K562 (cell line): Measurements from ENCODE around the gene CTNNBL1. TPM values are rescaled to one million over a fixed set of nuclear protein-coding genes. Genes with fewer than 3 reads are reported as not detected.

Source experiments
- ATAC-seq: fragments of 200-7000 bp; cut with Tn5 transposase; 3 replicates; pipeline ENCODE4 v1.9.1; 2020; ENCODE audit warnings: moderate library complexity
- BruUV-seq: library from RNA; stranded (reverse); fragments of 400-500 nt; replicated peaks from 2 replicates; lab custom pipeline; 2021; lab: Mats Ljungman, UMichigan
- CTCF ChIA-PET: fragments of 300-600 bp; formaldehyde crosslinking; extraction: SDS; loops from one replicate; lab custom pipeline; 2021; ENCODE audit warnings: low intra/inter-chr PET ratio; lab: Yijun Ruan, JAX
- POLR2A ChIA-PET: fragments of 300-600, 350-650 bp; sonication (Branson Sonifier 250); formaldehyde crosslinking; extraction: SDS; loops from one replicate; lab custom pipeline; 2021; ENCODE audit warnings: antibody characterized with exemption, inconsistent platforms; lab: Yijun Ruan, JAX
- DNase-seq, 4 experiments: peaks; one replicate each; pipeline versions ENCODE4 v3.0.0 to v3.0.0-alpha.2; 2011 to 2018; ENCODE audit warnings: low spot score in 3 of 4, mixed read lengths in 3 of 4; ENCODE audit errors: extremely low read depth in 1 of 4
- FAIRE-seq: peaks from 2 replicates; lab custom pipeline; 2011; peaks lifted over from hg19 to GRCh38; lab: Jason Lieb, UNC
- H2AFZ ChIP-seq: 2 replicates; pipeline ENCODE4 v1.6.0; 2011; ENCODE audit warnings: low read depth, low read length, control low read depth, inconsistent platforms
- H3K27ac ChIP-seq: fragments of 200-600 bp; 3 replicates; pipeline ENCODE4 v1.8.0; 2011; ENCODE audit warnings: low read depth, mild to moderate bottlenecking, control low read depth, inconsistent platforms, low read length, moderate library complexity, mixed read lengths; ENCODE audit errors: extremely low read depth
- H3K27me3 ChIP-seq, 2 experiments: fragments of 300-600 bp in 1 of 2; 2 replicates in 1 of 2; 3 replicates in 1 of 2; pipeline versions ENCODE4 v1.6.0 to v1.8.0; 2011; ENCODE audit warnings: inconsistent platforms in 2 of 2, low read length in 2 of 2, mild to moderate bottlenecking in 1 of 2, mixed read lengths in 1 of 2, moderate library complexity in 1 of 2; ENCODE audit not compliant: control insufficient read depth in 2 of 2, insufficient read depth in 2 of 2
- H3K36me3 ChIP-seq: fragments of 300-600 bp; 3 replicates; pipeline ENCODE4 v1.8.0; 2011; ENCODE audit warnings: mild to moderate bottlenecking, low read length, inconsistent platforms; ENCODE audit not compliant: control insufficient read depth, insufficient read depth
- H3K4me1 ChIP-seq, 2 experiments: fragments of 200-600 bp in 1 of 2; replicated peaks in 1 of 2; 2 replicates in 1 of 2; 3 replicates in 1 of 2; pipeline versions ENCODE4 v1.5.1 to v1.8.0; 2011; ENCODE audit warnings: inconsistent platforms in 2 of 2, low read length in 2 of 2, mild to moderate bottlenecking in 1 of 2, mixed read lengths in 1 of 2, moderate library complexity in 1 of 2; ENCODE audit not compliant: control insufficient read depth in 2 of 2, insufficient read depth in 2 of 2
- H3K4me2 ChIP-seq: 2 replicates; pipeline ENCODE4 v1.6.1; 2011; ENCODE audit warnings: low read length, control low read depth, inconsistent platforms, mixed read lengths; ENCODE audit not compliant: insufficient read depth
- H3K4me3 ChIP-seq: fragments of 200-600 bp; sonication (generic), shearing (Covaris generic); 2 replicates; pipeline ENCODE4 v1.5.1; 2016; ENCODE audit warnings: control low read depth, inconsistent platforms
- H3K79me2 ChIP-seq: fragments of 200-600 bp; 3 replicates; pipeline ENCODE4 v1.8.0; 2011; ENCODE audit warnings: low read length, inconsistent platforms; ENCODE audit not compliant: control insufficient read depth, insufficient read depth
- H3K9ac ChIP-seq, 2 experiments: 2 replicates each; pipeline versions ENCODE4 v1.6.0 to v1.6.1; 2011; ENCODE audit warnings: low read depth in 2 of 2, low read length in 2 of 2, control low read depth in 1 of 2, inconsistent platforms in 1 of 2, mild to moderate bottlenecking in 1 of 2, mixed read lengths in 1 of 2; ENCODE audit not compliant: insufficient read depth in 1 of 2
- H3K9me1 ChIP-seq: one replicate; pipeline ENCODE4 v1.6.0; 2011; ENCODE audit warnings: inconsistent platforms, mild to moderate bottlenecking, low read length, moderate library complexity; ENCODE audit not compliant: control insufficient read depth, insufficient read depth
- H3K9me3 ChIP-seq: replicated peaks from 2 replicates; pipeline ENCODE4 v1.5.1; 2011; ENCODE audit warnings: low read depth, low read length, inconsistent platforms; ENCODE audit not compliant: control insufficient read depth, insufficient read depth
- H4K20me1 ChIP-seq: replicated peaks from 2 replicates; pipeline ENCODE4 v1.6.1; 2011; ENCODE audit warnings: low read length, inconsistent platforms, mixed read lengths; ENCODE audit not compliant: control insufficient read depth, insufficient read depth
- ARID1B ChIP-seq: fragments of 450-650 bp; IDR thresholded peaks from 2 replicates; pipeline ENCODE4 v1.6.1; 2016; ENCODE audit warnings: antibody characterized with exemption, mild to moderate bottlenecking, inconsistent platforms
- BMI1 ChIP-seq: fragments of 150-350 bp; IDR thresholded peaks from 2 replicates; pipeline ENCODE4 v1.6.1; 2014; ENCODE audit warnings: low read length
- HNRNPK ChIP-seq: fragments of 200-400 bp; formaldehyde crosslinking; IDR thresholded peaks from one replicate; pipeline ENCODE4 v1.6.1; 2018; ENCODE audit warnings: mild to moderate bottlenecking, low read depth, low read length; ENCODE audit not compliant: poor library complexity, severe bottlenecking
- HOXB6 ChIP-seq: fragments of 250-450 bp; sonication (Bioruptor Pico); IDR thresholded peaks from 2 replicates; pipeline ENCODE4 v1.5.1; 2022; ENCODE audit warnings: mild to moderate bottlenecking, borderline replicate concordance
- JUN ChIP-seq, 2 experiments: sonication (generic) in 1 of 2; formaldehyde crosslinking in 1 of 2; IDR thresholded peaks; 2 replicates each; pipeline versions ENCODE4 v1.6.1 to v1.8.0; 2012 to 2022; ENCODE audit warnings: borderline replicate concordance in 2 of 2, mild to moderate bottlenecking in 2 of 2, improper control_type of control experiment in 1 of 2, low read depth in 1 of 2, low read length in 1 of 2, missing genetic modification reagents in 1 of 2
- NFRKB ChIP-seq: fragments of 450-650 bp; IDR thresholded peaks from 2 replicates; pipeline ENCODE4 v1.6.1; 2016; ENCODE audit warnings: low read depth
- POLR3A ChIP-seq: IDR thresholded peaks from 2 replicates; pipeline ENCODE4 v1.6.1; 2011; ENCODE audit warnings: borderline replicate concordance, mild to moderate bottlenecking, moderate library complexity; ENCODE audit not compliant: insufficient read length, insufficient read depth; ENCODE audit errors: extremely low read depth
- RBM17 ChIP-seq: fragments of 200-400 bp; formaldehyde crosslinking; IDR thresholded peaks from 2 replicates; pipeline ENCODE4 v1.6.1; 2017; ENCODE audit warnings: low read depth, mild to moderate bottlenecking, low read length, borderline replicate concordance
- TAL1 ChIP-seq: fragments of 450-650 bp; IDR thresholded peaks from 2 replicates; pipeline ENCODE4 v1.6.1; 2016; ENCODE audit warnings: mild to moderate bottlenecking
- U2AF1 ChIP-seq: fragments of 200-400 bp; formaldehyde crosslinking; optimal IDR thresholded peaks from 2 replicates; pipeline ENCODE3; 2017; ENCODE audit warnings: mild to moderate bottlenecking, low read depth, low read length, moderate library complexity
- ZKSCAN1 ChIP-seq: fragments of 150-350 bp; IDR thresholded peaks from 2 replicates; pipeline ENCODE4 v1.6.1; 2016; ENCODE audit warnings: low read depth, low read length
- ZNF282 ChIP-seq: sonication (generic); formaldehyde crosslinking; IDR thresholded peaks from 2 replicates; pipeline ENCODE4 v1.8.1; 2023; ENCODE audit warnings: missing genetic modification reagents
- ZNF699 ChIP-seq: fragments of 250-450 bp; sonication (Bioruptor Pico); IDR thresholded peaks from 2 replicates; pipeline ENCODE4 v1.8.0; 2021; ENCODE audit warnings: mild to moderate bottlenecking, moderate library complexity; ENCODE audit not compliant: insufficient replicate concordance
- WGBS: fragments of 100-300 bp; shearing (Covaris generic); methylation state at CpG from one replicate; pipeline ENCODE4 v1.1.6; 2016; ENCODE audit warnings: low coverage, mixed read lengths; ENCODE audit not compliant: insufficient coverage; ENCODE audit errors: missing lambda C conversion rate; 5-methylcytosine and 5-hydroxymethylcytosine counted together
- in situ Hi-C: fragments of 300-500 bp; cut with MboI; formaldehyde crosslinking; loops from 4 replicates; pipeline ENCODE4 v1.15.0; 2018; ENCODE audit warnings: inconsistent platforms, mixed read lengths
- intact Hi-C: fragments of 100-400 bp; cut with micrococcal nuclease; formaldehyde crosslinking; loops from 2 replicates; pipeline ENCODE4 v1.14.2; 2022
- polyA plus RNA-seq, 8 experiments: library from polyadenylated mRNA; depleted of rRNA in 4 of 8; stranded (reverse) in 5 of 8; unstranded in 3 of 8; fragments of >200 nt; fragmentation: Nextera tagmentation in 2 of 8; fragmentation: Illumina TruSeq in 1 of 8; extraction: Ambion mirVana in 2 of 8; extraction: Trizol in 1 of 8; gene quantifications; 2 replicates each; pipeline versions ENCODE4 v1.2.1 to v1.2.3, GENCODE V29; 2011 to 2014; ENCODE audit warnings: inconsistent platforms in 1 of 8, missing spikeins in 1 of 8
- total RNA-seq, 7 experiments: library from RNA; depleted of rRNA in 6 of 7; stranded (reverse); fragments of >200 nt in 6 of 7; fragmentation: Illumina TruSeq in 2 of 7; extraction: Trizol in 2 of 7; gene quantifications; 2 replicates each; pipeline versions ENCODE4 v1.2.1 to v1.2.3, GENCODE V29; 2011 to 2021; ENCODE audit warnings: low replicate concordance in 1 of 7
- TF ChIP-seq, protein P1 (sequence below): fragments of 250-450 bp; sonication (Bioruptor Pico); IDR thresholded peaks from 2 replicates; pipeline ENCODE4 v1.8.0; 2022; ENCODE audit warnings: inconsistent platforms, mild to moderate bottlenecking, moderate library complexity, borderline replicate concordance
- TF ChIP-seq, protein P2 (sequence below): sonication (generic); formaldehyde crosslinking; IDR thresholded peaks from 2 replicates; pipeline ENCODE4 v1.8.0; 2022; ENCODE audit warnings: mild to moderate bottlenecking, missing genetic modification reagents
- TF ChIP-seq, protein P3 (sequence below): fragments of 450-650 bp; conservative IDR thresholded peaks from 2 replicates; pipeline ENCODE4 v1.6.1; 2016; ENCODE audit warnings: missing genetic modification characterization, low read depth, mild to moderate bottlenecking, control low read depth, missing compliant biosample characterization

The CTNNBL1 gene
- total and polyA plus RNA-seq, 9 of the 15 experiments (the other 6 are each of a cell fraction or from before 2014, with no cell fraction given) = 32.4 to 85.6 (median 43.6) TPM

DNA sequence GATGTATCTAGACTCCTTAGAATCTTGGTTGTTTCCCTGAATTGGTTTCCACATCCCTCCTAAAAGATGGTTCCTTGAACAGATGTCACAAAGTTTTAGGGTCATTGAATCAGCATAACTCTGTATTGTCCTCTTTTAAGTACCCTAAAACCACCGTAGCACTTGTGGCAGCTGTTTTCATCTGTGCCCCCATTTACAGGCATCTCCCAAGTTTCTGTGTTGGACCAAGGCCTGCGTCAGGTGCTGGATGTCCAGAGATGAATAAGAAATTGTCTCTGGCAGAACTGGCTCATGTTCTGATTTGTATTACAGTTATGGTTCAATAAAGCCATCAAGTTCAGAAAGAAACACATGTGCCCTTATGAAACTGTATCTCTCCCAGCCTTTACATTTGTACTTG, 48.3 kb downstream of the CTNNBL1 start:
- no peaks in the 10 kb centered on the region for H3K27me3 ChIP-seq
- TF ChIP-seq ZNF699 (no peak), U2AF1 (no peak), ARID1B (no peak), ZKSCAN1 (no peak), ZNF282 (no peak), TAL1 (no peak), HNRNPK (no peak), NFRKB (no peak), HOXB6 (CRISPR knock-in tag) (no peak), JUN (IDR thresholded peaks at IDR 0.05; ENCODE audit: borderline replicate concordance, low read depth, low read length) (no peak), JUN (CRISPR knock-in tag; IDR thresholded peaks at IDR 0.05; ENCODE audit: borderline replicate concordance) (no peak), RBM17 (no peak), POLR3A (no peak), BMI1 (no peak)
- TF ChIP-seq, protein P1, sequence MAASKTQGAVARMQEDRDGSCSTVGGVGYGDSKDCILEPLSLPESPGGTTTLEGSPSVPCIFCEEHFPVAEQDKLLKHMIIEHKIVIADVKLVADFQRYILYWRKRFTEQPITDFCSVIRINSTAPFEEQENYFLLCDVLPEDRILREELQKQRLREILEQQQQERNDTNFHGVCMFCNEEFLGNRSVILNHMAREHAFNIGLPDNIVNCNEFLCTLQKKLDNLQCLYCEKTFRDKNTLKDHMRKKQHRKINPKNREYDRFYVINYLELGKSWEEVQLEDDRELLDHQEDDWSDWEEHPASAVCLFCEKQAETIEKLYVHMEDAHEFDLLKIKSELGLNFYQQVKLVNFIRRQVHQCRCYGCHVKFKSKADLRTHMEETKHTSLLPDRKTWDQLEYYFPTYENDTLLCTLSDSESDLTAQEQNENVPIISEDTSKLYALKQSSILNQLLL = no peak
- TF ChIP-seq, protein P2, sequence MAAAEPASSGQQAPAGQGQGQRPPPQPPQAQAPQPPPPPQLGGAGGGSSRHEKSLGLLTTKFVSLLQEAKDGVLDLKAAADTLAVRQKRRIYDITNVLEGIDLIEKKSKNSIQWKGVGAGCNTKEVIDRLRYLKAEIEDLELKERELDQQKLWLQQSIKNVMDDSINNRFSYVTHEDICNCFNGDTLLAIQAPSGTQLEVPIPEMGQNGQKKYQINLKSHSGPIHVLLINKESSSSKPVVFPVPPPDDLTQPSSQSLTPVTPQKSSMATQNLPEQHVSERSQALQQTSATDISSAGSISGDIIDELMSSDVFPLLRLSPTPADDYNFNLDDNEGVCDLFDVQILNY (CRISPR knock-in tag) = no peak
- TF ChIP-seq, protein P3, sequence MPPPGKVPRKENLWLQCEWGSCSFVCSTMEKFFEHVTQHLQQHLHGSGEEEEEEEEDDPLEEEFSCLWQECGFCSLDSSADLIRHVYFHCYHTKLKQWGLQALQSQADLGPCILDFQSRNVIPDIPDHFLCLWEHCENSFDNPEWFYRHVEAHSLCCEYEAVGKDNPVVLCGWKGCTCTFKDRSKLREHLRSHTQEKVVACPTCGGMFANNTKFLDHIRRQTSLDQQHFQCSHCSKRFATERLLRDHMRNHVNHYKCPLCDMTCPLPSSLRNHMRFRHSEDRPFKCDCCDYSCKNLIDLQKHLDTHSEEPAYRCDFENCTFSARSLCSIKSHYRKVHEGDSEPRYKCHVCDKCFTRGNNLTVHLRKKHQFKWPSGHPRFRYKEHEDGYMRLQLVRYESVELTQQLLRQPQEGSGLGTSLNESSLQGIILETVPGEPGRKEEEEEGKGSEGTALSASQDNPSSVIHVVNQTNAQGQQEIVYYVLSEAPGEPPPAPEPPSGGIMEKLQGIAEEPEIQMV (tag) = no peak
- H2AFZ ChIP-seq = no peak overlapping the region
- H3K79me2 ChIP-seq = no peaks in the 10 kb centered on the region
- H3K9ac ChIP-seq = no peak overlapping the region
- in situ Hi-C loops = no loop called here
- 91% methylated on average over 2 of the region's 2 CpGs for WGBS
- ChIA-PET CTCF (no interaction called here), POLR2A (no interaction called here)
- H3K4me2 ChIP-seq = no peak overlapping the region
- no peaks in the 10 kb centered on the region for H4K20me1 ChIP-seq
- H3K36me3 ChIP-seq = peaks cover 30% of the 10 kb centered on the region; the same call in 2 of the 3 replicates
- H3K27ac ChIP-seq = no peak overlapping the region
- no peaks in the 10 kb centered on the region for H3K9me3 ChIP-seq
- no peaks in the 10 kb centered on the region for H3K4me1 ChIP-seq
- no TSS peak for BruUV-seq
- intact Hi-C loops = no loop called here
- H3K9me1 ChIP-seq = peaks cover 4% of the 10 kb centered on the region
- FAIRE-seq (no peak), ATAC-seq (no peak), DNase-seq (no peak)
- no peak overlapping the region for H3K4me3 ChIP-seq
